GM20431 (cell line): ENCODE data around the gene CAPZA1.

ENCODE experiments used
- in situ Hi-C: fragments of 300-500 bp; cut with MseI, MboI; formaldehyde crosslinking; loops from one replicate; pipeline ENCODE4 v1.15.0; 2020; ENCODE audit warnings: low sequenced_read_pairs; ENCODE audit not compliant: unreplicated experiment

The CAPZA1 gene

GRCh38 chr1:112674986-112675727, 55.5 kb downstream of the CAPZA1 start:
- in situ Hi-C loops, result no loop called here

GRCh38 chr1:112675728-112676381, 56.2 kb downstream of the CAPZA1 start:
- in situ Hi-C loops, result no loop called here

GRCh38 chr1:112676543-112676942, 56.9 kb downstream of the CAPZA1 start:
- in situ Hi-C loops, result no loop called here

GRCh38 chr1:112677501-112677900, 57.9 kb downstream of the CAPZA1 start:
- in situ Hi-C loops, result no loop called here

- in situ Hi-C loops, result no loop called here
These were observed 59.0 kb downstream of the CAPZA1 start for GRCh38 chr1:112678605-112679004.

GRCh38 chr1:112685913-112686312, 66.3 kb downstream of the CAPZA1 start:
- in situ Hi-C loops, result no loop called here

GRCh38 chr1:112686417-112686816, 66.8 kb downstream of the CAPZA1 start:
- in situ Hi-C loops, result no loop called here

- in situ Hi-C loops, result no loop called here
These were observed 67.2 kb downstream of the CAPZA1 start for GRCh38 chr1:112686835-112687234.

GRCh38 chr1:112687361-112687760, 67.7 kb downstream of the CAPZA1 start:
- in situ Hi-C loops, result no loop called here

GRCh38 chr1:112687785-112688496, 68.3 kb downstream of the CAPZA1 start:
- in situ Hi-C loops, result no loop called here

- in situ Hi-C loops, result no loop called here
These were observed 69.2 kb downstream of the CAPZA1 start for GRCh38 chr1:112688781-112689193.

GRCh38 chr1:112689196-112689841, 69.7 kb downstream of the CAPZA1 start:
- in situ Hi-C loops, result no loop called here

GRCh38 chr1:112689842-112690237, 70.2 kb downstream of the CAPZA1 start:
- in situ Hi-C loops, result no loop called here

GRCh38 chr1:112692681-112693080, 73.0 kb downstream of the CAPZA1 start:
- in situ Hi-C loops, result no loop called here

- in situ Hi-C loops, result no loop called here
These were observed 74.2 kb downstream of the CAPZA1 start for GRCh38 chr1:112693821-112694220.

- in situ Hi-C loops, result no loop called here
These were observed 74.8 kb downstream of the CAPZA1 start for GRCh38 chr1:112694363-112694929.

- in situ Hi-C loops, result no loop called here
These were observed 75.6 kb downstream of the CAPZA1 start for GRCh38 chr1:112695276-112695675.

GRCh38 chr1:112696578-112697314, 77.1 kb downstream of the CAPZA1 start:
- in situ Hi-C loops, result no loop called here

- in situ Hi-C loops, result no loop called here
These were observed 78.2 kb downstream of the CAPZA1 start for GRCh38 chr1:112697781-112698201.
